Measurements from ENCODE around the gene GRB10.

Gene GRB10

DNA sequence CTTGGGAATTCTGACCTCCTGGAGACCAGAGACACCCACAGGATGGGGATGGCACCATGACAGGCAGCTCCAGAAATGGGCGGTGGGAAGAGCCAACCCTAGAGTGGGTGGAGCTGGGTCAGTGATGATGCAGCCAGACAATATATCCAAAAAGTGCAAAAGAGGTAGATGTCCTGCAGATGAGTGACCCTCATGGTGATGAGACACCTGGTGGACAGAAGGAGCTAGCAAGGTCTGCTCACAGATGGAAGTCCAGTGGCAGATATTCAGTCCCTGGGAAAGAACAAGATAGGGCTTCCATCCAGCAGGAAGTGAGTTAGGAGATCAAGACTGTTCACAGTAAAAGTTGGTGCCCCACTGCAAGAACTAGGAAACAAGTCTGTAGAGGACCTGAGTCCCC is 19.2 kb upstream of the GRB10 start:
- no peaks in the 10 kb centered on the region for H3K36me3 ChIP-seq (ENCODE audit: control insufficient read depth, insufficient read depth, low read length)
- H3K27me3 ChIP-seq (ENCODE audit: control insufficient read depth, insufficient read depth, low read length) = no peaks in the 10 kb centered on the region
- H3K4me3 ChIP-seq (ENCODE audit: low read depth, low read length) = no peak overlapping the region
- H3K9ac ChIP-seq (ENCODE audit: low read length) = no peak overlapping the region
- peaks cover 9% of the 10 kb centered on the region for H3K9me3 ChIP-seq (ENCODE audit: control insufficient read depth, insufficient read depth, low read depth, low read length)
- H3K27ac ChIP-seq (ENCODE audit: low read depth, low read length) = no peak overlapping the region
- peaks cover 9% of the 10 kb centered on the region for H3K4me1 ChIP-seq (ENCODE audit: control insufficient read depth, insufficient read depth, low read length)

DNA sequence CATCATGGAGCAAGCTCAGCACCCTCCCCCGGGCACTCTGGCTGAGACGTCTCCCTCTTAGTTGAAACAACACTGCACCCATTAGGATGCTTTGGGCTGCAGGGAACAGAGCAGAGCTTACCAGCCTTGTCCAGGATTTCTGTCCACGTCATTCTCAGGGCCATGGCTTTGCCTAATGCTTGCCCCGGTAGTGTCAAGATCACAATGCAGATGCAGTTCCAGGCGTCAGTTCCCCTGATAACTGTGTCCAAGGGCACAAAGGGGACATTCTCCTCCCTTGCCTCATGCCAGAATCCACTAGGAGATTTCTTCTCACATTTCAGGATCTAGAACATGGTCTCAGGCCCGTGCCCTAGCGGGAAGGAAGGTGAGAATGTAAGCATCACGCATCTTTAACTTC is 17.2 kb upstream of the GRB10 start:
- H3K4me3 ChIP-seq (ENCODE audit: low read depth, low read length) = no peak overlapping the region
- no peak overlapping the region for H3K9ac ChIP-seq (ENCODE audit: low read length)
- peaks cover 9% of the 10 kb centered on the region for H3K9me3 ChIP-seq (ENCODE audit: control insufficient read depth, insufficient read depth, low read depth, low read length)
- H3K27ac ChIP-seq (ENCODE audit: low read depth, low read length) = no peak overlapping the region
- H3K36me3 ChIP-seq (ENCODE audit: control insufficient read depth, insufficient read depth, low read length) = no peaks in the 10 kb centered on the region
- H3K27me3 ChIP-seq (ENCODE audit: control insufficient read depth, insufficient read depth, low read length) = peaks cover 12% of the 10 kb centered on the region
- peaks cover 9% of the 10 kb centered on the region for H3K4me1 ChIP-seq (ENCODE audit: control insufficient read depth, insufficient read depth, low read length)

- Histone ChIP-seq H3K4me3 (ENCODE audit: low read depth, low read length) (no peak overlapping the region), H3K9me3 (ENCODE audit: control insufficient read depth, insufficient read depth, low read depth, low read length) (peaks cover 9% of the 10 kb centered on the region), H3K27ac (ENCODE audit: low read depth, low read length) (no peak overlapping the region), H3K27me3 (ENCODE audit: control insufficient read depth, insufficient read depth, low read length) (peaks cover 26% of the 10 kb centered on the region), H3K9ac (ENCODE audit: low read length) (no peak overlapping the region), H3K4me1 (ENCODE audit: control insufficient read depth, insufficient read depth, low read length) (peaks cover 12% of the 10 kb centered on the region), H3K36me3 (ENCODE audit: control insufficient read depth, insufficient read depth, low read length) (no peaks in the 10 kb centered on the region)
These were observed 15.4 kb upstream of the GRB10 start for GRCh38 chr7:50798126-50798525.

- Histone ChIP-seq H3K4me1 (ENCODE audit: control insufficient read depth, insufficient read depth, low read length) (peaks cover 20% of the 10 kb centered on the region), H3K27me3 (ENCODE audit: control insufficient read depth, insufficient read depth, low read length) (peaks cover 26% of the 10 kb centered on the region), H3K36me3 (ENCODE audit: control insufficient read depth, insufficient read depth, low read length) (no peaks in the 10 kb centered on the region), H3K9ac (ENCODE audit: low read length) (no peak overlapping the region), H3K27ac (ENCODE audit: low read depth, low read length) (no peak overlapping the region), H3K4me3 (ENCODE audit: low read depth, low read length) (no peak overlapping the region), H3K9me3 (ENCODE audit: control insufficient read depth, insufficient read depth, low read depth, low read length) (peaks cover 9% of the 10 kb centered on the region)
These were observed 13.1 kb upstream of the GRB10 start for GRCh38 chr7:50795831-50796230.

- Histone ChIP-seq H3K9ac (ENCODE audit: low read length) (no peak overlapping the region), H3K4me1 (ENCODE audit: control insufficient read depth, insufficient read depth, low read length) (peaks cover 25% of the 10 kb centered on the region), H3K27ac (ENCODE audit: low read depth, low read length) (no peak overlapping the region), H3K9me3 (ENCODE audit: control insufficient read depth, insufficient read depth, low read depth, low read length) (peaks cover 9% of the 10 kb centered on the region), H3K27me3 (ENCODE audit: control insufficient read depth, insufficient read depth, low read length) (peaks cover 26% of the 10 kb centered on the region), H3K36me3 (ENCODE audit: control insufficient read depth, insufficient read depth, low read length) (no peaks in the 10 kb centered on the region), H3K4me3 (ENCODE audit: low read depth, low read length) (no peak overlapping the region)
These were observed 12.6 kb upstream of the GRB10 start for GRCh38 chr7:50795253-50795652.

- peaks cover 29% of the 10 kb centered on the region for H3K4me1 ChIP-seq (ENCODE audit: control insufficient read depth, insufficient read depth, low read length)
- peak overlapping the region; percentile 82 for H3K4me3 ChIP-seq (ENCODE audit: low read depth, low read length)
- peaks cover 26% of the 10 kb centered on the region for H3K27me3 ChIP-seq (ENCODE audit: control insufficient read depth, insufficient read depth, low read length)
- peaks cover 12% of the 10 kb centered on the region for H3K9me3 ChIP-seq (ENCODE audit: control insufficient read depth, insufficient read depth, low read depth, low read length)
- peaks cover 2% of the 10 kb centered on the region; the same call in 1 of the 2 replicates for H3K36me3 ChIP-seq (ENCODE audit: control insufficient read depth, insufficient read depth, low read length)
- H3K9ac ChIP-seq (ENCODE audit: low read length) = peak overlapping the region; percentile 82
- H3K27ac ChIP-seq (ENCODE audit: low read depth, low read length) = no peak overlapping the region
These were observed 11.4 kb upstream of the GRB10 start for GRCh38 chr7:50793947-50794570.

GRCh38 chr7:50793120-50793946 is 10.6 kb upstream of the GRB10 start:
- peaks cover 14% of the 10 kb centered on the region for H3K9me3 ChIP-seq (ENCODE audit: control insufficient read depth, insufficient read depth, low read depth, low read length)
- H3K27me3 ChIP-seq (ENCODE audit: control insufficient read depth, insufficient read depth, low read length) = peaks cover 26% of the 10 kb centered on the region
- no peak overlapping the region for H3K27ac ChIP-seq (ENCODE audit: low read depth, low read length)
- peak overlapping the region; percentile 82 for H3K9ac ChIP-seq (ENCODE audit: low read length)
- H3K4me1 ChIP-seq (ENCODE audit: control insufficient read depth, insufficient read depth, low read length) = peaks cover 29% of the 10 kb centered on the region
- peak overlapping the region; percentile 92 for H3K4me3 ChIP-seq (ENCODE audit: low read depth, low read length)
- peaks cover 4% of the 10 kb centered on the region; the same call in 1 of the 2 replicates for H3K36me3 ChIP-seq (ENCODE audit: control insufficient read depth, insufficient read depth, low read length)

DNA sequence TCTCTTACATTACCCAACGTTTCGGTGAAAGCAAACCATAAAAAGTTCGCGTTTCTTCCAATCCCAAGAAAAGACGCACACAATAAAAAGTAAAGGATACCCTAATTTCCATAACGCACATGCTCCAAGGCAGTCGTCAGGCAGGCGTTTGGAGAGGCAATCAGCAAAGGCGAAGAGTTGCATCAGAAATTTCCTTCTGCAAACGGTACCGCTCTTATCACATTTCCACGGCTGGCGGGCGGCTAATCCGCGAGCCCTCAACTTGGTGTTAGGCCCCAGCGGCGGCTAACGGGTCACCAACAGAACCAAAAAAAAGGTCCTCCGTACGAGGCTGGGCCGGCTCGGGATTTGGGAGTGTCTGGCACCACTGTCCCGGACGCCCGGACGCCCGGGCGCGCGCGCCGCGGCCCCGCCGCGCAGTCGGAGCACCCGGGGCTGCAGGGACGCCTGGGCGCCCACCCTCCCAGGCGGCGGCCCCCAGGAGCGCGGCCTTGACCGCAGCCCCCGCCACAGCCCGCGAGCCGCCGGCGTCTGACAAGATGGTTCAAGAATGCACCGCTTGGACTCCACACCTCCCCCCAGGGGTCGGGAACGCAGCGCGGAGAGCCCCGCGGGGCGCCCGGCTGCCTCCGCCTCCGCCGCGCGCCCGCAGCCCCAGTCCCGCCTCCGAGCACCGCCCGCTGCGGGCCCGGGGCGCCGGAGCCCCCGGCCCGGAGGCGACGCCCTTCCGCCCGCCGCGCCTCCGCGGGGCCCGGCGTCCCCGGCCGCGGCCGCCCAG is 9.8 kb upstream of the GRB10 start:
- Histone ChIP-seq H3K27me3 (ENCODE audit: control insufficient read depth, insufficient read depth, low read length) (peaks cover 26% of the 10 kb centered on the region), H3K4me3 (ENCODE audit: low read depth, low read length) (peak overlapping the region; percentile 92), H3K36me3 (ENCODE audit: control insufficient read depth, insufficient read depth, low read length) (peaks cover 4% of the 10 kb centered on the region; the same call in 1 of the 2 replicates), H3K4me1 (ENCODE audit: control insufficient read depth, insufficient read depth, low read length) (peaks cover 29% of the 10 kb centered on the region), H3K9ac (ENCODE audit: low read length) (peak overlapping the region; percentile 89), H3K27ac (ENCODE audit: low read depth, low read length) (peak overlapping the region; percentile 49; the same call in 1 of the 2 replicates), H3K9me3 (ENCODE audit: control insufficient read depth, insufficient read depth, low read depth, low read length) (peaks cover 15% of the 10 kb centered on the region)

- peaks cover 4% of the 10 kb centered on the region; the same call in 1 of the 2 replicates for H3K36me3 ChIP-seq (ENCODE audit: control insufficient read depth, insufficient read depth, low read length)
- H3K9me3 ChIP-seq (ENCODE audit: control insufficient read depth, insufficient read depth, low read depth, low read length) = peaks cover 15% of the 10 kb centered on the region
- H3K4me1 ChIP-seq (ENCODE audit: control insufficient read depth, insufficient read depth, low read length) = peaks cover 29% of the 10 kb centered on the region
- peak overlapping the region; percentile 92 for H3K4me3 ChIP-seq (ENCODE audit: low read depth, low read length)
- peak overlapping the region; percentile 49; the same call in 1 of the 2 replicates for H3K27ac ChIP-seq (ENCODE audit: low read depth, low read length)
- peaks cover 26% of the 10 kb centered on the region for H3K27me3 ChIP-seq (ENCODE audit: control insufficient read depth, insufficient read depth, low read length)
- H3K9ac ChIP-seq (ENCODE audit: low read length) = peak overlapping the region; percentile 89
These were observed 9.2 kb upstream of the GRB10 start for GRCh38 chr7:50791938-50792341.

- Histone ChIP-seq H3K9me3 (ENCODE audit: control insufficient read depth, insufficient read depth, low read depth, low read length) (peaks cover 15% of the 10 kb centered on the region), H3K36me3 (ENCODE audit: control insufficient read depth, insufficient read depth, low read length) (peaks cover 4% of the 10 kb centered on the region; the same call in 1 of the 2 replicates), H3K4me1 (ENCODE audit: control insufficient read depth, insufficient read depth, low read length) (peaks cover 29% of the 10 kb centered on the region), H3K27ac (ENCODE audit: low read depth, low read length) (peak overlapping the region; percentile 49; the same call in 1 of the 2 replicates), H3K9ac (ENCODE audit: low read length) (peak overlapping the region; percentile 89), H3K4me3 (ENCODE audit: low read depth, low read length) (peak overlapping the region; percentile 92), H3K27me3 (ENCODE audit: control insufficient read depth, insufficient read depth, low read length) (peaks cover 26% of the 10 kb centered on the region)
These were observed 8.8 kb upstream of the GRB10 start for GRCh38 chr7:50791363-50791937.
